GM20431 (cell line): ENCODE data around the gene SNED1.

ENCODE experiments used
- in situ Hi-C: fragments of 300-500 bp; cut with MseI, MboI; formaldehyde crosslinking; loops from one replicate; pipeline ENCODE4 v1.15.0; 2020; ENCODE audit warnings: low sequenced_read_pairs; ENCODE audit not compliant: unreplicated experiment

The SNED1 gene

DNA sequence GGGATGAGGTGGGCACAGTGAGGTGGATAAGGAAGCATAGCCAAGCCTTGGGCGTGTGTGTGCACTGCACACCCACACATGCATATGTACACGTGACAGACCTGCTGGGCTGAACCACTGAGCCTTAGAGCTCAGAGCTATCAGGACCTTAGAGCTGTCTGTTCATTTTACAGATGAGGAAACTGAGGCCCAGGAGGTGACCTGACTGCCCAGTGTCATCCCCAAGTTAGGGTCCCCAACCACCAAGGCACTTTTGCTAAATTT, 8.2 kb upstream of the SNED1 start:
- in situ Hi-C loops: no loop called here

DNA sequence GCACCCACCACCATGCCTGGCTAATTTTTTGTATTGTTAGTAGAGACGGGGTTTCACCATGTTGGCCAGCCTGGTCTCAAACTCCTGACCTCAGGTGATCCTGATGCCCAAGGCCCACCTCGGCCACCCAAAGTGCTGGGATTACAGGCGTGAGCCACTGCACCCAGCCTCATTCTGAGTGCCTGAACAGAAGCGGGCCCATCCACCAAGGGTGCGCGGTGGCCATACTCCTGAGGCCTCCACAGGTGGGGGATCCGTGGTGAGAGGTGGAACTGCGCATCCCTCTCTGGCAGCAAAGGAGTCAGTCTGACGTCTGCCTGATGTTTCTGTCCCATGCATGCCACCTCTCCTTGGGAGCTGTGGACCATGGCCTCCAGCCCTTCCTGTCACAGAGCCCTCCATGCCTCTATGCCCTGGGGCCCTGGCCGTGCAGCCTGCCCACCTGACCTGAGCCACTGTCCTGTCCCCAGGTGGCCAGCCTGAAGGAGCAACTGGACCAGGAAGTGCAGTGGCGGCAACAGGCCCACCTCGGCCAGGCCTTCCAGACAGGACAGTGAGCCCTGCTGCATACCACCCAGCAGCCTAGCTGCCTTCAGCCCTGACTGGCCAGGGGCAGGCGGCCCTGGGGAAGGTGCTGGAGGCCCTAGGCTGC, 7.6 kb upstream of the SNED1 start:
- in situ Hi-C loops: no loop called here

DNA sequence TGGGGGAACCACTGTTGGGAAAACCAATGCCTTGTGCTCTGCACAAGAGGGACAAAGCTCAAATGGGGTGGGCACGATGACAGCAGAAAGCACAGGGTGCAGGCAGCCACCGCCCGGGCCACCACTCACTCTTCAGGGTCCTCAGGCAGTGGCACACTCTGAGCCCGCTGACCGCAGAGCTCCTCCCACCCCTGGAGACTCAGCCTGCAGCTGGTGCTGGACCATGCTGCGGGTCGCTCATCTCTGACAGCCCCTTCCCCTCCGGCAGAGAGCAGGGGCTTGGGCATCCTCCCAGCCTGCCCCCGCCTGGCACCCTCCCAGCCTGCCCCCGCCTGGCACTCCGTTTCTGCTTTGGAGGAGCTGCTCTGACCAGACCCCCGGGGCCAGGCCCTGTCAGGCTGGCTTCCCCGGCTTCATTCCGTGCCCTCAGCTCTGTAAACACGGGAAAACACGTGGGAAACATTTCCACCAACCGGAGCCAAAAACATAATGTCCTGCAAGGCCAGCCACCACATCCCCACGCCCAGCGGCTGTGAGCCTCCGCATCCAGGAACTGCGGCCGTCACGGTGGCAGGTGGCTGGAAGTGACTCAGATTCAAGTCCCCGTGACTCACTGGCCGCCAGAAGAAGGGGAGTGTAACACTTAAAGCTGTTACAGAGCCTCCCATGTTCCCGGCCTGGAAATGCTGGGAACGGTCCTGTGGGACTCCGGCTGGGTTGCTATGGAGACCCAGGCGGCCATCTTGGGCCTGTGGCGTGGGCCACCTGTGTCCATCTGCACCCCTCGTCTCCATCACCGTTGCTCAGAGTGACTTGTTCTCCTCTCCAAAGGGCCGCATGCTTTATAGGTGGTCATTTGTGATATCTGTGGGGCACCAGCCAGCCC, 6.8 kb upstream of the SNED1 start:
- in situ Hi-C loops: no loop called here

DNA sequence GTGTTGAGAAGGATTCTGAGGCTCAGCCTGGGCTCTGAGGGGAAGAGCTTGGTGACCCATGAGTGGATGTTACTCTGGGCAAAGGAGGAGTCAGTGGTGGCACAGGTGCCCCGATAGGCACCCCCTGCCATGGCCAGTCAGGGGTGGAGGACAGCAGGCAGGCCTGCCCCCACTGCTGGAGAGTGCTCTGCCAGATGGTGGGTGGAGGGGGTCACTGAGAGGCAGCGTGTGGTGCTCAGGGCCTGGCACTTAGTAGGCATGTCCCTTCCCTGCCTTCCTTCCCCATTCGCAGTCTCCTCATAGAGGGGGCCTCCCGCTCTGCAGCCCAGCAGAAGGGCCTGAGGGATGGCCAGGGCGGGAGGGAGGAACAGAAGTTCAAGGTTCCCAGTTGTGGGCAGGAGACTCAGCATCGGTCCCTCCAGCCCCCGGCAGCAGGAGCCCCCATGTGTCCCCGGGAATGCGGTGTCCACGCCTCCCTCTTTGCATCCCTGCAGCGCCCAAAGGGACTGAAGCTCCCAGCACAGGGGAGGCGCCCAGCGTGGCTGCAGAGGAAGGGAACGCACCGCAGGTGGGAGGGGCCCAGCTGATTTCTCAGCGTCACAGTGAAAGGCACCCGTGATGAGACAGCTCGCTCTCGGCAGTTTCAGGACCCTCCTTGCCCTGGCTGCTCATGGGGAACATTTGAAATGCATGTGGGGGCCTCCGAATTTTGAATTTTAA, 5.7 kb upstream of the SNED1 start:
- in situ Hi-C loops: no loop called here

DNA sequence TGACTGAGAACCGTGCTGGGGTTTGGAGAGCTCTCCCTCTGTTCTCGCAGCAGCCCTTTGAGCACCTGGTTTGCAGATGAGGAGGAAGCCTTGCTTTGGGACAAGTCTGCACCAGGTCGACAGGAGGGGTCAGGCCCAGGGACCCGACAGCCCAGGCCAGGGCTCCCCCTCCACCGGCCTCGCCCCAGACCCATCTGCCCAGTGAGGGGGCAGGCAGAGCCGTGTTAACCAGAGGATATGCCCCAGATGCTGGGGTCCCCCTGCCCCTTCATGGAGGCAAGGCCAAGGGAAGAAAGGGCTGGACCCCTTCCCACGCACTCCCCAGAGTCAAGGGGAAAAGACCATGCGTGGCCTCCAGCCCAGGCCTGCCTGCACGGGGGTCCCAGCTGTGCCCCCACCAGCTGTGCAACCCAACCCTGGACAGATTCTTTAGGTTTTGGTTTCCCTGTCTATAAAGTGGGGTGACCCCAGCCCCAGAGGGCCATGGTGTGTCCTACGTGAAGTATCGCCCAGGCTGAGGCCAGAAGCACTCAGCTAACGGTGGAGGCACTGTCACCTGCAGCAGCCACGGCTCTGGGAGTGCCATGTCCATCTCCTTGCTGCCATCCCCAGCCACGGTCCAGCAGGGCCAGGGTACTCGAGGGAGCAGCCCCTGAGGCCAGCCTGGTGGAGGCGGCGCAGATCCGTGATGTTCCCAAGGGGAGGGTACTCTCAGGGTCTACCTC, 4.8 kb upstream of the SNED1 start:
- in situ Hi-C loops: no loop called here

DNA sequence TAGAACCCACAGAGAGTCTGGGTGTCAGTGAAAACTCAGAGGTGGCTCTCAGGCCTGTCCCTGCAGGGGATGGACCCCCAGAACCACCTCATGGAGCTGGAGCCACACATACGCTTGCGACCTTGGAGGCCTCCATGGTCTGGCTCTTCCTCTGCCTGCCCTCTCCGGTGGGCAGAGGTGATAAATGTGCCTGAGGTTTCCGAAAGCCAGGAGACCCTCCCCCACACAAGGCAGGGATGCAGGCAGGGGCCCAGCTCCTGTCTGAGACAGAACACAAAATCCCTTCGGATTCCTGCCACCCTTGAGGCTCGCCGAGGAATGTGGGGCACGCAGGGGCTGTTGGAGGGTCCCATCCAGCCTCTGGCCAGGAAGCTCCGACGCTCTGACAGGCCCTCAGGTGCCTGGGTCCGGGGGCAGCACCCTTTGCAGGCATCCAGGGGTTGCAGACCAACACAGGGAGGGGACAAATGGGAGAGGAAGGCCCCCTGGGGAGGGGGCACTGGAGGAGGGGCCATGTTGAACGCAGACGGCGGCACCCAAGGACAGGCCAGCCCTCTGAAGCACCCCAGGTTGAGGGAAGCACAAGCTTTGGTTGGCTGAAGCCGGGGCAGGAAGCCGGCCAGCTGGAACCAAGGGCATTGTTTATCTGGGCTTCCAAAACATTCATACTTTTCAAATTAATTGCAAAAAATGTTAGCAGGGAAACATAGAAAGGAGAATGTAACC, 4.1 kb upstream of the SNED1 start:
- in situ Hi-C loops: no loop called here

DNA sequence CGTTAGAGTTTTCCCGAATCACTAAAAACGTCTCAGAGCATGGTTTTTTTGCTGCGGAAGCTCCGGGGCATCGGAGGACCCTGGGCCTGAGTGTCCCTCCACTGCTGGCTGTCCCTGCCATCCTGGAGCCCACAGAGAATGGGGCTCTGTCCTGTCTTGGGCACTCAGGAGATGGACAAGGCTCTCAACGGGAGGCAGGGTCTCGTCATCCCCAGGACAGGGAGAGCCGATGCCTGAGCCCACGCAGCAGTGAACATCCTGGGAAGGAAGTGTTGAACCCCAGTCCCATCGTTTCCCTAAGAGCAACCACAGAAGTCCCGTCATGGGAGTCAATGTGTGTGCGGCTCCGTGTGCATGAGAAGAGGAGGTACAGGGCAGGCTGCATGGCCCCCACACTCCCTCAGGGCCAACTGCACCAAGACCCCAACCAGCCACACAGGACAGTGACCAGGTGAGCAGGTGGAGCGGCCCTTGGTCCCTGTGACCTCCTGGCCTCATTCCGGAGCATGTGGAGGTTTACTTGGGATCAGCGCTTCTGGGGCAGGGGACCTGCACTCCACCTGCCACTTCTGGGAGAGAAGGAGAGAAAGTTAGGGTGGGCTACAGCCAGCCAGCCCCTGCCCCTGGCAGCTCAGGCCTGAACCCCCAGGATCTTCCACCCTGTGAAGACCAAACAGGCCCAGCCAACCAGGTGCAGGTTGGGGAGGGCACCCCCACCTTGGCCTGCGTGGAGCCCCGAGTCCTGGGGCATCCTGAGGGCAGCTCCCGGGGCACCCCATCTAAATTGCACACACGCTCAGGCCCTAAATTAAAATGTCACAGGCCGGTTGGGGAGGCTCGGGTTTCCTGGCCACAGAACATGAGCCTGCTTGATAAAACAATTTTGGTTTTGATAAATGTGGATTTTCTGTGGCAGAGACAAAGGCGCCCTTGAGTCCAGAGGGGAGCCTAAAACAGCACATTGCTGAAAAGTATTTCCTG, 3.1 kb upstream of the SNED1 start:
- in situ Hi-C loops: no loop called here

DNA sequence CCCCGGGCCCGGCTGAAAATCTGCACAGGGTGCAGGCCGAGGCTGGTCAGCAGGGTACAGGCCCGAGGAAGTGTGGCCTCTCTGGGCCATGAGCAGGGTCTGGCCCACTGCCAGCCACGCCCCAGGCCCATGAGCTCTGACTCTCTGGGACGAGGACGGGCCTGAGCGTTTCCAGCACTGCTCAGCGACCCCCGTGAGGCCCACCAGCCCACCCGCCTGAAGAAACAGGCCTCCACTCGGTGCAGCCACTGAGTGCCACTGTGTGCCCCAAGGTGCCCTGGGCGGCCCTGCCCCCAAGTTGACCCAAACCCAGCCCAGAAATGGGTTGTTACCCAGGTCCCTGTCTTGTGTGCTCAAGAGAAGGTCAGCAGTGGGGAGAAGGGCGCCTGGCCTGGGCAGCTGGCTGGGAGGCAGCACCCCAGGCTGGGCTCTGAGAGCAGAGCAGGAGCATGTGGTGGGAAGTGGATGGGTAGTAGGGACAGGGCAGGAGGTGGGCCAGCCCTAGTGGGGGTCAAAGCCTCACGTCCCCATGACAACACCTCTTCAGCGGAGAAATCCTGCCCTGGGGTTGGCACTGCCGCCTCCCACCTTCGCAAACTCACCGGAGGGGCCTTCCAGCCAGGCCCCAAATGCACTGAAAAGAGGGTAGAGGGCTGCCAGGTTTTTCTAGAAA, 2.1 kb upstream of the SNED1 start:
- in situ Hi-C loops: no loop called here

DNA sequence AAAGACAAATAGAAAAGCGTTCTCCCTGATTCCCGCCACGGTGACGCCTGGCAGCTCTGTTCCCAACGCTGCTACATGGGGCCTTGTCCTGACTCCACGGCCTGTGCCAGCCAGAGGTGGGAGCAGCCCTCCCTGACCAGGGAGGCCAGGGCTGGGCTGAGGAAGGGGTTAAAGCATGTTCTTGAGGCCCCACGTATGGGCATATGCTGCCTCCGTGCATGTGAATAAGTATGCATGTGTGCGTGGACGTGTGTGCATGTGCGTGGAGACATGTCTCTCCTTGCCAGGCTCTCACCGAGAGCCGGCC, 1.6 kb upstream of the SNED1 start:
- in situ Hi-C loops: no loop called here

DNA sequence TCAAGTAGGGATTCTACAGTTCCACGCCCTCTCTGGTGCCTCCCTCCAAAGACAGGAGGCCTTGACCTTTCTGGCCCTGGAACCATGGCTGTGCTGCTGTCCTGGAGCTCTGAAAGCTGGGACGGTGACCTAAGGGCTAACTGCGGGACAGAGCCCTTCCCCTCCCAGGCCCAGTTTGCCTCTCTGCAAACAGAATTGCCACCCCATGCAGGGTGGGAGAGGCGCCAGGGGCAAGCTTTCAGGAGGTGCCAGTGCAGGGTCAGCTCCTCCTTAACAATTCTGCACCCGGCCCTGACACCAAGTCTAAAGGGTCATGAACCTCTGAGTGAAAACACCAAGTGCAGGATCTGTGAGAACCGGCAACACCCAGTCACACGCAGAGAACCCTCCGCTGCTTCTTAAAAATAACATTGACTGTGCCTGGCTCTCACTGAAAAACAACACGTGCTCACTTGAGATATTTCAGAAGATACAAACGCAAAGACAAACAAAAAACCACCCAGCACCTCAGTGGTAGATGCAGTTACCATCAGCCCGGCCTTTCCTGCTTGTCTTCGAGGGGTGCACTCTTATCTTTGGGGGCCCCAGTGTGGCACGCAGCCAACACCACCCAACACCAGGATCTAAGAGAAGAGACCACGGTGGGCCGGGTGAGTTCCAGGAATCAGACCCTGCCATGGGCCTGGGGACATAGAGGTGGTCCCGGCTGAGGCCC, 1.1 kb upstream of the SNED1 start:
- in situ Hi-C loops: no loop called here

DNA sequence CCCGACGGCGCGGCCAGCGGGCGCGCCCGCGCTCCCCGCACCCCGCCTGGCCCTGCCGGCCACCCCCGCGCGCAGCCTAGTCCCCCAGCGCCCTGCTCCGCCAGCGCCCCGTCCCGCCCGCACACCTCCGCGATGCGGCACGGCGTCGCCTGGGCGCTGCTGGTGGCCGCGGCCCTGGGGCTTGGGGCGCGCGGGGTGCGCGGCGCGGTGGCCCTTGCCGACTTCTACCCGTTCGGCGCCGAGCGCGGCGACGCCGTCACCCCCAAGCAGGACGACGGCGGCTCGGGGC, 232 bp downstream of the SNED1 start:
- in situ Hi-C loops: no loop called here

DNA sequence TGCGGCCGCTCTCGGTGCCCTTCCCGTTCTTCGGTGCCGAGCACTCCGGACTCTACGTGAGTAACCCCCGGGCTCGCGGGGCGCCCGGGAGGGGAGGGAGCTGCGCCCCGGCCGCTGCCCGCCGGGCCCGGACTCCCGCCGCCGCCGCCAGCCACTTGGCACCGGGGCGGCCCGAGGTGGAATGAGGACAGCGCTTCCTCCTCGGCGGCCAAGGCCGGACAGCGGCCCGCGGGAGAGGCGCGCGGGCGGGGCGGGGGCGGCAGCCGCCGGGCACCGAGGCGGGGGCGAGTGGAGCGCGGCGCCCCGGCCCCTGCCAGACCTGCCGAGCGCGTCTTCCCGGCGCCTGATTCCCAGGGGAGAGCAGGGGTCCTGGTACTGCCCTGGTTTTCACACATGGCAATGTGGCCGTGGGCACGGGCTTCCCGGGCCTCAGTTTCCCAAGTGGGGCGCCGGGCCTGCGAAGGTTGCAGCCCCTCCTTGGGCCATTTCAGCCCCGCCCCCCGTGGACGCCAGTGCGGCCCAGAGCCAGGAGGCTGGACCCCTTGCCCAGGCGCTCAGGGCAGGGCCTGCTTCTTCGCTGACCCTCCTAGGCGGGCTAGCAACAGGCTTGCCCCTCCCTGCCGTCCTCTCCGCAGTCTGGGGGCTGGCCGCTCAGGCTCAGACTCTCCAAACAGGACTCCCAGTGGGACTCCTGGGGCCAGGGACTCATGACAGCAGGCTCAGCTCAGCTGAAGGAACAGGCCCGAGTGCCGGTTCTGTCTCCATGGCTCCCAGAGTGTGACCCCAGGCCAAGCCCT, 775 bp downstream of the SNED1 start:
- in situ Hi-C loops: no loop called here

DNA sequence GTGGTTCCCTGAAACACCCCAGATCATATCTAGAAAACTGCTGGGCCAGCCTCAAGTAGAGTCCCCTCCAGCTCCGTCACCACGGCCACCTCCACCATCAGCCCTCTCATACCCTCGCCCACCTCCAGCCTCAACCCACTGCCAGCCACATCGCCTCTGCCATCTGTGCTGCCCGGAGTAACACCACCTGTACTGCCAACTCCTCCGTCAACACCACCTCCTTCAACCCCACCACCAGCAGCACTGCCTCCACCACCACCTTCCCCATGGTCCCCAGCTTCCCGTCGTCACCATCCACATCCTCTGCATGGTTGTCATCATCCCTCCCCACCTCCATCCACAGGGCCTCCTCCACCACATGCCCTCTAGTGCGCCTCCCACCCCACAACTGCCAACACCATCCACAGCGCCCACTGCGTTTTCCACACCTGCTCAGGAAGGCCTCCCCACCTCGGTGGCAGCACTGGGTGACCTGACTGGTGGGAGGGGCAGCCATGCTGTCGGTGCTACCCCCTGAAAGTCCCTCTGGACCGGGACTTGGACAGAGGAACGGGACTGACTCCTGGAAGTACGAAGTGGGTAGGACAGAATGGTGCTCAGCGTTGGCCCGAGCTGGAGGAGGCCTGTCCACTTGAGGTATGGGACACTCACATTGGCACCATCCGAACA, 1.6 kb downstream of the SNED1 start:
- in situ Hi-C loops: no loop called here

DNA sequence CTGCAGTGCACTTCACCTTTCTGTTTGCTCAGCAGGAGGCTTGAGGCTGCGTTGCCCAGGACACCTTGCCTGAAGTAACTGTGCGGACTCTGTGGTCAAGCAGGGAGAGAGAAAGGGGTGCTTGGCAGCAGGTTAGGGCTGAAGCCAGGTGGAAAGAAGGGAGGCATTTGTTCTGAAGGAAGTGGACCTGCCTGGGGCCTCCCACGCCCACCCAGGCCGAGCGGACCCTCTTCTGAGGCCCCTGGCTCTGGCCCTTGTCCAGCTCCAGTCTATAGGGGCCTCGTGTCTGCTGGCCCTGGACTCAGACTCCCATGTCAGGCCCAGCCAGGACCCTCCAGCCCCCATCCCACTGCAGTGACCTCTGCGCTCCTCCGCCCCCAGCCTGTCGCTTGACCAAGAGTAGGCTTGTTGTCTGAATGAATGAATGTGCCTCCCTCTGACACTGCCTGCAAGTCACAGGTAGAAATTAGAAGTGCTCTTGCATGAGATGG, 2.5 kb downstream of the SNED1 start:
- in situ Hi-C loops: no loop called here

DNA sequence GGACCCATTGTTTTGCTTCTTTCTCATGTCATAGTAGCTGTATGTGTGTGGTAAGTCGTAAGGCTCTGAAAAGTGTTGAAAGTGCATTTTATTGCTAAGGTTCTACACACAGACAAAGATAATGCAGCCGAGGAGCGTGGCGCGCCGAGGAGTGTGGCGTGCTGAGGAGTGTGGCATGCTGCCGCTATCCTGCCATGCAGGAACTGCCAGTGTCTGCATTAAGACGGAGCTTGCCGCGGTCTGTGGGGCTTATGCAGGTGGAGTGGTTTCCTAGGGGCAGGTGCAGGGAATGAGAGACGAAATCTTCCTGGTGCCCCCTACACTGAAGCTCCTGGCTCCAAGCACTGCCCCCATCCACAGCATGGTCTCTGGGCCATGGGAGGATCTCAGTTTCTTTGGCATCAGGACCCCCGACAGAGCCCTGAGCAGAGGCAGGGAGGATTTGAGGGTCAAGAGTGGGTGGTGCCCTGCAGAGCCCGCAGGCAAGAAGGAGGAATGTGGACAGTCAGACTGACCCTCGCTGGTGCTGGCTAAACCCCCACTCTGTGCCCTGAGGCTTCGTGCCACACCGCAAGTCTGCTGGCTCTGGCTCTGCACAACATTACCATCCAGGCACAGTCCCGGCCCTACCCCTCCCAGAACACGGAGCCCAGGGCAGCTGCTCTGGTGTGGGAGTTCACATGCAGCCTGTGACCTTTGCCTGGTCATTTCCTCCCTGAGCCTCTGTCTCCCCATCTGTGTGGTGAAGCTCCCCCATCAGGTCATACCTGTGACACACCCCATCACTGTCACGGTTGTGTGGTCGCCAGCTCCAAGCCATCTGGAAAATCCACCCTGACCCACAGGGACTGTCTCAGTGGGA, 3.2 kb downstream of the SNED1 start:
- in situ Hi-C loops: no loop called here
